ENCODE data around the gene BCL10. TPM values are rescaled to one million over a fixed set of nuclear protein-coding genes. Genes with fewer than 3 reads are reported as not detected.

BCL10 gene
- total RNA-seq, 3 donors from 2014 or later (not counting 1 experiment from before 2014, with no cell fraction given) = 46.3 to 49.2 (median 48.7) TPM

DNA sequence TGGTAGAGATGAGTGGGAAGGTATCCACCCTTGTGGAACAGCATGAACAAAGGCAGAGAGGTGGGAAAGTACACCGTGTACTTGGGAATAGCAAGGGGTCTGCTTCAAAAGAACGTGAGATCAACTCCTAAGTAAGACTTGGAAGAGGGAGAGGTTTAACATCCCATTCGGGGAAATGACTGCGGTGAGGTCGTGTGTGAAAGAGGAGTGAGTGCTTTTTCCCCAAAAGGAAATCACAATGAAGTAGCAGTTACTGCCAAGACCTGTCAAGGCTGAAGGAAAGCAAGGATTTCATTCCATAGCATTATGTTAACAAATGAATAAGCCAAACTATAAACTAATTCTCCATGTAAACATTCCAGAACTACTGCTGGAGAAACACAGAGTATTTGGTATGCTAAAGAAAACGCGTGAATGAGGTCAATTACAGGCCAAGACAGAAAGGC is 55.7 kb downstream of the BCL10 start:
- peaks cover 14 to 59% of the 10 kb centered on the region in 2 donors for H3K27me3 Mint-ChIP-seq (ENCODE audit: low read depth in 2 of 2)
- intact Hi-C loops (cut with micrococcal nuclease) = no loop called here
- WGBS (ENCODE audit: insufficient coverage) = 84% methylated on average over 7 of the region's 7 CpGs

GRCh38 chr1:85219853-85220610 is 56.4 kb downstream of the BCL10 start:
- H3K9me3 Mint-ChIP-seq = no peaks in the 10 kb centered on the region
- Histone ChIP-seq H3K9me3 (ENCODE audit: control insufficient read depth, insufficient read depth, low read length) (no peaks in the 10 kb centered on the region), H3K27me3 (ENCODE audit: control insufficient read depth, insufficient read depth, low read length) (no peaks in the 10 kb centered on the region), H3K4me3 (ENCODE audit: low read length) (no peak overlapping the region), H3K4me1 (ENCODE audit: control insufficient read depth, insufficient read depth, low read length) (no peaks in the 10 kb centered on the region), H3K36me3 (ENCODE audit: control insufficient read depth, insufficient read depth, low read length) (no peaks in the 10 kb centered on the region), H3K27ac (ENCODE audit: low read length) (no peak overlapping the region)
- no peaks in the 10 kb centered on the region for H3K36me3 Mint-ChIP-seq
- no peak overlapping the region for H3K4me3 Mint-ChIP-seq
- H3K4me1 Mint-ChIP-seq = no peaks in the 10 kb centered on the region
- no peak overlapping the region for H3K27ac Mint-ChIP-seq
- TF ChIP-seq CTCF (IDR thresholded peaks at IDR 0.05) = no peak
- no peak for ATAC-seq
- no peak for DNase-seq
- WGBS (ENCODE audit: insufficient coverage) = 79% methylated on average over 2 of the region's 2 CpGs
- intact Hi-C loops (cut with micrococcal nuclease) = no loop called here
- peaks cover 14 to 56% of the 10 kb centered on the region in 2 donors for H3K27me3 Mint-ChIP-seq (ENCODE audit: low read depth in 2 of 2)

More for the DNA sequence above, 55.7 kb downstream of the BCL10 start:
- H3K4me3 ChIP-seq (ENCODE audit: low read length) = no peak overlapping the region
- ATAC-seq (no peak), DNase-seq (no peak)
- no peaks in the 10 kb centered on the region for H3K4me1 ChIP-seq (ENCODE audit: control insufficient read depth, insufficient read depth, low read length)
- Mint-ChIP-seq H3K4me3 (no peak overlapping the region), H3K36me3 (no peaks in the 10 kb centered on the region), H3K9me3 (no peaks in the 10 kb centered on the region), H3K4me1 (no peaks in the 10 kb centered on the region), H3K27ac (no peak overlapping the region)
- H3K27me3 ChIP-seq (ENCODE audit: control insufficient read depth, insufficient read depth, low read length) = no peaks in the 10 kb centered on the region
- no peak for TF ChIP-seq CTCF (IDR thresholded peaks at IDR 0.05)
- no peak overlapping the region for H3K27ac ChIP-seq (ENCODE audit: low read length)
- H3K9me3 ChIP-seq (ENCODE audit: control insufficient read depth, insufficient read depth, low read length) = no peaks in the 10 kb centered on the region
- H3K36me3 ChIP-seq (ENCODE audit: control insufficient read depth, insufficient read depth, low read length) = no peaks in the 10 kb centered on the region

GRCh38 chr1:85216697-85217096 is 59.7 kb downstream of the BCL10 start:
- TF ChIP-seq CTCF (IDR thresholded peaks at IDR 0.05) = no peak
- H3K27me3 Mint-ChIP-seq (ENCODE audit: low read depth in 2 of 2) = peaks cover 12 to 44% of the 10 kb centered on the region in 2 donors
- no peak for ATAC-seq
- H3K4me3 Mint-ChIP-seq = no peak overlapping the region
- no peaks in the 10 kb centered on the region for H3K9me3 Mint-ChIP-seq
- H3K36me3 Mint-ChIP-seq = no peaks in the 10 kb centered on the region
- intact Hi-C loops (cut with micrococcal nuclease) = no loop called here
- no peak overlapping the region for H3K27ac Mint-ChIP-seq
- Histone ChIP-seq H3K27ac (ENCODE audit: low read length) (no peak overlapping the region), H3K36me3 (ENCODE audit: control insufficient read depth, insufficient read depth, low read length) (no peaks in the 10 kb centered on the region), H3K4me1 (ENCODE audit: control insufficient read depth, insufficient read depth, low read length) (no peaks in the 10 kb centered on the region), H3K27me3 (ENCODE audit: control insufficient read depth, insufficient read depth, low read length) (no peaks in the 10 kb centered on the region), H3K4me3 (ENCODE audit: low read length) (no peak overlapping the region), H3K9me3 (ENCODE audit: control insufficient read depth, insufficient read depth, low read length) (no peaks in the 10 kb centered on the region)
- no peak for DNase-seq
- H3K4me1 Mint-ChIP-seq = no peaks in the 10 kb centered on the region

Other genes starting within 250 kb of the BCL10 start
- not detected for gene MCOLN3, start 228.1 kb downstream of the BCL10 start, total RNA-seq
- gene SYDE2, start 75.6 kb downstream of the BCL10 start, total RNA-seq = under 1 TPM in 2 of 3 donors, not detected in 1; 0.11 to 0.35 TPM
- gene C1orf52, start 17.0 kb downstream of the BCL10 start, total RNA-seq = 10 to 100 TPM; 50.6 to 67.3 (median 58.9) TPM
- gene DDAH1, start 188.5 kb upstream of the BCL10 start, total RNA-seq = under 1 TPM in 2 of 3 donors, not detected in 1; 0.07 to 0.20 TPM